KG1 (cell line): ENCODE measurements around the gene WBP2NL.

Experiments used
- DNase-seq: peaks from one replicate; lab custom pipeline; 2025; lab: John Stamatoyannopoulos, UW

WBP2NL gene

GRCh38 chr22:41979423-41980250, 19.0 kb upstream of the WBP2NL start:
- DNase-seq, result no peak

GRCh38 chr22:41982865-41983264, 15.7 kb upstream of the WBP2NL start:
- DNase-seq, result no peak

- no peak for DNase-seq
Measured at GRCh38 chr22:41983513-41984405, 14.8 kb upstream of the WBP2NL start.

- DNase-seq, result no peak
Measured at GRCh38 chr22:41987276-41987675, 11.3 kb upstream of the WBP2NL start.

GRCh38 chr22:41989246-41989645, 9.3 kb upstream of the WBP2NL start:
- DNase-seq, result no peak

- no peak for DNase-seq
Measured at GRCh38 chr22:41991111-41991510, 7.5 kb upstream of the WBP2NL start.

- DNase-seq, result no peak
Measured at GRCh38 chr22:41992496-41992895, 6.1 kb upstream of the WBP2NL start.

- DNase-seq, result no peak
Measured at GRCh38 chr22:41995211-41995610, 3.4 kb upstream of the WBP2NL start.

GRCh38 chr22:41996826-41997225, 1.8 kb upstream of the WBP2NL start:
- DNase-seq, result no peak

- DNase-seq, result no peak
Measured at GRCh38 chr22:42000466-42000865, 1.9 kb downstream of the WBP2NL start.

- no peak for DNase-seq
Measured at GRCh38 chr22:42001121-42001520, 2.5 kb downstream of the WBP2NL start.

GRCh38 chr22:42001706-42002105, 3.1 kb downstream of the WBP2NL start:
- no peak for DNase-seq

- DNase-seq, result no peak
Measured at GRCh38 chr22:42007922-42008321, 9.3 kb downstream of the WBP2NL start.

- DNase-seq, result no peak
Measured at GRCh38 chr22:42010778-42011177, 12.2 kb downstream of the WBP2NL start.

GRCh38 chr22:42013385-42013784, 14.8 kb downstream of the WBP2NL start:
- no peak for DNase-seq

- no peak for DNase-seq
Measured at GRCh38 chr22:42016111-42016510, 17.5 kb downstream of the WBP2NL start.

GRCh38 chr22:42018224-42018623, 19.6 kb downstream of the WBP2NL start:
- no peak for DNase-seq

GRCh38 chr22:42021571-42021970, 23.0 kb downstream of the WBP2NL start:
- no peak for DNase-seq

GRCh38 chr22:42022162-42022847, 23.7 kb downstream of the WBP2NL start:
- DNase-seq, result no peak

- DNase-seq, result no peak
Measured at GRCh38 chr22:42025421-42025820, 26.8 kb downstream of the WBP2NL start.

- no peak for DNase-seq
Measured at GRCh38 chr22:42026705-42027104, 28.1 kb downstream of the WBP2NL start.
